DND-41 (cell line): Measurements from ENCODE around the gene PRRX2.

ENCODE experiments used
- ATAC-seq: fragments of 200-7000 bp; cut with Tn5 transposase; 3 replicates; pipeline ENCODE4 v1.9.1; 2021; ENCODE audit warnings: low read depth; ENCODE audit not compliant: insufficient read depth
- DNase-seq: peaks from one replicate; pipeline ENCODE4 v3.0.0-alpha.2; 2020
- H2AFZ ChIP-seq: 2 replicates; pipeline ENCODE4 v1.6.0; 2012; ENCODE audit warnings: low read depth, low read length
- H3K27ac ChIP-seq: 2 replicates; pipeline ENCODE4 v1.5.1; 2012; ENCODE audit warnings: low read length, inconsistent platforms
- H3K27me3 ChIP-seq: fragments of 200-600 bp; sonication (generic); 2 replicates; pipeline ENCODE4 v1.6.0; 2012; ENCODE audit warnings: low read length, mild to moderate bottlenecking, inconsistent platforms; ENCODE audit not compliant: insufficient read depth, poor library complexity
- H3K36me3 ChIP-seq: 2 replicates; pipeline ENCODE4 v1.5.1; 2012; ENCODE audit warnings: low read length, inconsistent platforms; ENCODE audit not compliant: insufficient read depth
- H3K4me1 ChIP-seq: 2 replicates; pipeline ENCODE4 v1.5.1; 2012; ENCODE audit warnings: mild to moderate bottlenecking, low read length; ENCODE audit not compliant: insufficient read depth
- H3K4me2 ChIP-seq: 2 replicates; pipeline ENCODE4 v1.6.0; 2012; ENCODE audit warnings: mild to moderate bottlenecking, moderate library complexity, low read length, inconsistent platforms; ENCODE audit not compliant: insufficient read depth
- H3K4me3 ChIP-seq, 2 experiments: fragments of 200-600 bp in 1 of 2; shearing (Covaris generic) in 1 of 2; 2 replicates each; pipeline ENCODE4 v1.5.1; 2012 to 2016; ENCODE audit warnings: inconsistent platforms in 2 of 2, low read length in 2 of 2, mild to moderate bottlenecking in 2 of 2, low read depth in 1 of 2, moderate library complexity in 1 of 2
- H3K79me2 ChIP-seq: 2 replicates; pipeline ENCODE4 v1.6.0; 2012; ENCODE audit warnings: low read length, inconsistent platforms; ENCODE audit not compliant: insufficient read depth
- H3K9ac ChIP-seq: 2 replicates; pipeline ENCODE4 v1.6.0; 2012; ENCODE audit warnings: low read depth, mild to moderate bottlenecking, inconsistent platforms, low read length, moderate library complexity
- H3K9me3 ChIP-seq: 2 replicates; pipeline ENCODE4 v1.5.1; 2012; ENCODE audit warnings: low read length, moderate library complexity, mild to moderate bottlenecking, inconsistent platforms; ENCODE audit not compliant: insufficient read depth, severe bottlenecking
- H4K20me1 ChIP-seq: 2 replicates; pipeline ENCODE4 v1.6.0; 2012; ENCODE audit warnings: low read length; ENCODE audit not compliant: insufficient read depth
- EZH2 ChIP-seq: IDR thresholded peaks from 3 replicates; pipeline ENCODE4 v1.6.1; 2012; ENCODE audit warnings: borderline replicate concordance, low read depth, mild to moderate bottlenecking, moderate library complexity, low read length, inconsistent platforms; ENCODE audit not compliant: severe bottlenecking
- TF ChIP-seq, protein P1 (sequence below): IDR thresholded peaks from 2 replicates; pipeline ENCODE4 v1.5.1; 2012; ENCODE audit warnings: borderline replicate concordance, low read length, moderate library complexity, mild to moderate bottlenecking; ENCODE audit not compliant: poor library complexity, severe bottlenecking; ENCODE audit errors: extremely low read depth

The PRRX2 gene

DNA sequence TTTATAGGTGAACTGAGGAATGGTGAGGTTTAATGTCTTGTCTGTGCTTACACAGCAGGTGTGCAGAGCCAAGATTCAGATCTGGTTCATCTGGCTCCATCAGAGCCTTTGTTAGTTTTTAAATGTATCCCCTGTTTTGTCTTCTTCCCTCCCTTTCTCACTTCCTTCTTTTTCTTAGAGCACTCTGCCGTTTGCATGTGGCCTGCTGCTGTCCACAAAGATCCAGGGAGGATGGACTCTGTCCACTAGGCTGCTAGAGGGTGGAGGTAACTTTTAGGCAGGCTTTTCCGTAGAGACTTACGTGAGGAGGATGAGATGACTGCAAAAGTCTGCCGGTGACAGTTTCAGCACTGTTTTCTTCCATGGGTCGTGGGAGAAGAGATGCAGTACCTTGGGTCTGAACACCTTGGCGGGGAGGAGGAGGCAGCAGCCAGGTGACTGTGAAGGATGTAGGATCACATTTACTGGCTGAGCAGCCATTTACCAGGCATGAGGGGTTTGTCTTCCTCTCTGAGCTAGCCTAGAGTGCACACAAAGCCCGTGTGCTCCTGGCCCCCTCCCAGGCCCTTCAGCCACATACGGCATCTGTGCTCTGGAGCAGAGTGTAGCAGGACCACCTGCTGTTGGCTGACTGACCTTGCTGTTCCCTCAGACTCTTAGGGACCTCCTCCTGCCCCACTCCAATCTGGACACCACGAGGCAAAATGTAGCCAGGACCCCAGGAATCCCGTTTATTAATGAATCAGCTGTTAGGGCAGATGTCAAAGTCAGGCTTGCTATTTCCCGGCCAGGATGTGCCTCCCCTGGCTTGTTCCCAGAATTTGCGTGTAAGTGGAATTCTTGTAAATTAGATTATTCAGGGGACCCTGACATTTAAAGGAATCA, 37.6 kb upstream of the PRRX2 start:
- Histone ChIP-seq H3K4me2 (peak overlapping the region; percentile 98), H3K9ac (peak overlapping the region; percentile 92), H3K9me3 (no peaks in the 10 kb centered on the region), H3K4me1 (peaks cover 46% of the 10 kb centered on the region), H3K27ac (peak overlapping the region; percentile 94), H3K79me2 (peaks cover 69% of the 10 kb centered on the region), H2AFZ (no peak overlapping the region), H3K27me3 (no peaks in the 10 kb centered on the region), H3K4me3 (peak overlapping the region; percentile 95 to 98; a peak in 3 of 4 replicates), H3K36me3 (peaks cover 26% of the 10 kb centered on the region), H4K20me1 (peaks cover 65% of the 10 kb centered on the region)
- no peak for ATAC-seq
- TF ChIP-seq, protein P1, sequence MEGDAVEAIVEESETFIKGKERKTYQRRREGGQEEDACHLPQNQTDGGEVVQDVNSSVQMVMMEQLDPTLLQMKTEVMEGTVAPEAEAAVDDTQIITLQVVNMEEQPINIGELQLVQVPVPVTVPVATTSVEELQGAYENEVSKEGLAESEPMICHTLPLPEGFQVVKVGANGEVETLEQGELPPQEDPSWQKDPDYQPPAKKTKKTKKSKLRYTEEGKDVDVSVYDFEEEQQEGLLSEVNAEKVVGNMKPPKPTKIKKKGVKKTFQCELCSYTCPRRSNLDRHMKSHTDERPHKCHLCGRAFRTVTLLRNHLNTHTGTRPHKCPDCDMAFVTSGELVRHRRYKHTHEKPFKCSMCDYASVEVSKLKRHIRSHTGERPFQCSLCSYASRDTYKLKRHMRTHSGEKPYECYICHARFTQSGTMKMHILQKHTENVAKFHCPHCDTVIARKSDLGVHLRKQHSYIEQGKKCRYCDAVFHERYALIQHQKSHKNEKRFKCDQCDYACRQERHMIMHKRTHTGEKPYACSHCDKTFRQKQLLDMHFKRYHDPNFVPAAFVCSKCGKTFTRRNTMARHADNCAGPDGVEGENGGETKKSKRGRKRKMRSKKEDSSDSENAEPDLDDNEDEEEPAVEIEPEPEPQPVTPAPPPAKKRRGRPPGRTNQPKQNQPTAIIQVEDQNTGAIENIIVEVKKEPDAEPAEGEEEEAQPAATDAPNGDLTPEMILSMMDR, result no peak
- TF ChIP-seq EZH2, result no peak
- DNase-seq, result no peak

DNA sequence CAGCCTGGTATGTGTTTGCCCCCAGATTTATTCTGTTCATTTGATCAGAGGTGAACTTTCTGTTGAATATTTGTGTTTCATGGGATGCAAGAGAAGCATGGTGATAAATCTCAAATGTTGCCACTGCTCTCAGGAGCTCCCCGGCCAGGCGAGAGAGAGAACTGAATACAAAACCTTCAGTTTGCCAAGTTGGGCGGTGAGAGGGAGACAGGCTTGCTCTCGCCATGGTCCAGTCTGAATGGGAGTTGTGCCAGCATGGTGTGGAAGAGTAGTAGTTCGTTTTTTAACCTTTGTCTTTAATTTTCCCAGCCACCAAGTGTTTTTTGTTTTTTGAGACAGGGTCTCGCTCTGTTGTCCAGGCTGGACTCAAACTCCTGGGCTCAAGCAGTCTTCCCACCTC, 36.7 kb upstream of the PRRX2 start:
- peaks cover 46% of the 10 kb centered on the region for H3K4me1 ChIP-seq
- H3K4me3 ChIP-seq, result no peak overlapping the region
- no peak overlapping the region for H2AFZ ChIP-seq
- H3K36me3 ChIP-seq, result peaks cover 35% of the 10 kb centered on the region
- TF ChIP-seq, protein P1, result no peak
- TF ChIP-seq EZH2, result no peak
- no peak overlapping the region for H3K9ac ChIP-seq
- ATAC-seq, result no peak
- DNase-seq, result no peak
- peaks cover 78% of the 10 kb centered on the region for H3K79me2 ChIP-seq
- no peaks in the 10 kb centered on the region for H3K27me3 ChIP-seq
- H3K27ac ChIP-seq, result no peak overlapping the region
- H4K20me1 ChIP-seq, result peaks cover 74% of the 10 kb centered on the region
- H3K9me3 ChIP-seq, result no peaks in the 10 kb centered on the region
- H3K4me2 ChIP-seq, result peak overlapping the region; percentile 98; the same call in 1 of the 2 replicates

DNA sequence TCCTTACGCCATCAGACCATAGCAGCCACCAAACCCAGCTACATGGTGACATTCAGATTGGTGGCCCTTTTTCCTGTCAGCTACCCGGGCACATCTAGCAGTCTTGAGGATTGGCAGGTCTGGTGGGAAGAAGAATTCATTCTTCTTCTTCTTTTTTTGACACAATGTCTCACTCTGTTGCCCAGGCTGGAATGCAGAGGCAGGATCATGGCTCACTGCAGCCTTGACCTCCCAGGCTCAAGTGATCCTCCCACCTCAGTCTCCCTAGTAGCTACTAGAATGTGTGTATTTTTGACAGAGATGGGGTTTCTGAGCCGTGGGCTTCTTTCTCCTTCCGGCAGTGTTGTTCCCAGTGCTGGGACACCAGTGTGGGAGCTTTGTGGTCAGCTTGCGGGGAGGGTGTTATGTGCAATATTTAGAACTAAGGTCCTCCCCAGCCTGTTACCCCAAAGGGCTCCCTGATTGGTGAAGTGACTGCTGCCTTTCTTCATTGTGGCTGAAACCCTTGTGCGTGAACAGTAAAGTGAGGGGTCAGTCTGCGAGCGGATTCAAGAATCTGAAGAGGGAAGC, 36.1 kb upstream of the PRRX2 start:
- ATAC-seq (no peak), DNase-seq (no peak)
- TF ChIP-seq, protein P1, result no peak
- no peak for TF ChIP-seq EZH2
- Histone ChIP-seq H2AFZ (no peak overlapping the region), H3K9me3 (no peaks in the 10 kb centered on the region), H3K36me3 (peaks cover 41% of the 10 kb centered on the region), H3K79me2 (peaks cover 83% of the 10 kb centered on the region), H3K4me3 (no peak overlapping the region), H4K20me1 (peaks cover 80% of the 10 kb centered on the region), H3K27me3 (no peaks in the 10 kb centered on the region), H3K4me2 (0 out of 2 replicates have a peak overlapping the region, but pooled peaks have one; percentile 98), H3K27ac (no peak overlapping the region), H3K9ac (no peak overlapping the region), H3K4me1 (peaks cover 41% of the 10 kb centered on the region)
